ENCODE measurements around the gene PDE10A.

- no peak for TF ChIP-seq GATA2 (IDR thresholded peaks at IDR 0.05; ENCODE audit: low read depth, low read length)
- TF ChIP-seq GATA3 (IDR thresholded peaks at IDR 0.05; ENCODE audit: low read depth, low read length) = no peak
Measured at GRCh38 chr6:165599121-165599520, 63.9 kb downstream of the PDE10A start.

All from SH-SY5Y (cell line).